ENCODE data around the gene GPR152. TPM values are rescaled to one million over a fixed set of nuclear protein-coding genes. Genes with fewer than 3 reads are reported as not detected.
A peak's percentile ranks its signal among the peaks of the same experiment; 100 is the strongest.

The GPR152 gene
- total RNA-seq, 1 experiment from 2014 or later = not detected

GRCh38 chr11:67453816-67454732 lies 1.5 kb upstream of the GPR152 start:
- no peak overlapping the region for H2BK15ac ChIP-seq (ENCODE audit: low read depth, low read length)
- H2BK120ac ChIP-seq (ENCODE audit: low read depth, low read length, poor library complexity, severe bottlenecking) = no peak overlapping the region
- no peak overlapping the region for H3K4me2 ChIP-seq (ENCODE audit: insufficient read depth, insufficient read length, low read length)
- no peak overlapping the region for H3K27ac ChIP-seq (ENCODE audit: insufficient read length, low read depth, low read length)
- no peak overlapping the region for H3K4ac ChIP-seq (ENCODE audit: low read depth, low read length)
- H3K79me2 ChIP-seq (ENCODE audit: insufficient read depth, low read length) = no peaks in the 10 kb centered on the region
- H3K18ac ChIP-seq (ENCODE audit: insufficient read length, low read depth, low read length) = no peak overlapping the region
- Mint-ChIP-seq H3K27ac (peak overlapping the region in 1 of 3 experiments; percentile 72; a peak in 1 of 7 replicates), H3K27me3 (ENCODE audit: low read depth) (peaks cover 14% of the 10 kb centered on the region), H3K4me1 (0 out of 4 replicates have a peak, but pooled peaks cover 0 to 4% of the 10 kb centered on the region in 2 experiments), H3K4me3 (no peak overlapping the region), H3K9me3 (no peaks in the 10 kb centered on the region; a peak in 1 of 5 replicates), H3K36me3 (ENCODE audit: insufficient read depth in 1 of 3, low read depth in 3 of 3) (no peaks in the 10 kb centered on the region; a peak in 1 of 7 replicates)
- no peak overlapping the region for H3K14ac ChIP-seq (ENCODE audit: insufficient read depth, low read length)
- H4K8ac ChIP-seq (replicated peaks; ENCODE audit: insufficient read length, low read depth, low read length) = no peak overlapping the region
- H3K4me1 ChIP-seq (ENCODE audit: insufficient read depth, low read length) = no peaks in the 10 kb centered on the region
- no peak overlapping the region for H2AK5ac ChIP-seq (ENCODE audit: insufficient read length, low read length)
- H3K79me1 ChIP-seq (ENCODE audit: insufficient read depth, low read depth, low read length, poor library complexity, severe bottlenecking) = no peaks in the 10 kb centered on the region
- no peaks in the 10 kb centered on the region for H3K27me3 ChIP-seq (ENCODE audit: insufficient read depth, low read length)
- no peak overlapping the region for H2AFZ ChIP-seq (ENCODE audit: low read length)
- H3K56ac ChIP-seq (ENCODE audit: insufficient read length, low read depth, low read length) = no peak overlapping the region
- no peak overlapping the region for H2BK20ac ChIP-seq (ENCODE audit: low read depth, low read length, poor library complexity, severe bottlenecking)
- no peaks in the 10 kb centered on the region for H3K9me3 ChIP-seq (ENCODE audit: control insufficient read depth, low read depth, low read length)
- peaks cover 5% of the 10 kb centered on the region for H3K23me2 ChIP-seq (ENCODE audit: insufficient read length, low read depth, low read length, poor library complexity, severe bottlenecking)
- DNase-seq = no peak
- H4K91ac ChIP-seq (ENCODE audit: insufficient read length, low read depth, low read length) = no peak overlapping the region
- H4K20me1 ChIP-seq (ENCODE audit: control insufficient read depth, insufficient read depth, insufficient read length) = no peaks in the 10 kb centered on the region
- no CpG with 5 or more reads among the region's 21 CpGs for WGBS (ENCODE audit: extremely low coverage, insufficient read length, low lambda C conversion rate)
- H3T11ph ChIP-seq (ENCODE audit: low read length) = no peak overlapping the region
- H3K23ac ChIP-seq (ENCODE audit: insufficient read length, low read depth, low read length) = no peak overlapping the region
- no peak overlapping the region for H2BK12ac ChIP-seq (ENCODE audit: insufficient read length, low read depth, low read length)
- no peak overlapping the region for H4K5ac ChIP-seq (ENCODE audit: insufficient read length, low read depth, low read length)
- no peak for TF ChIP-seq CTCF (conservative IDR thresholded peaks at IDR 0.05)
- H2BK5ac ChIP-seq (ENCODE audit: insufficient read length, low read length) = no peak overlapping the region
- no peak overlapping the region for H3K9ac ChIP-seq (ENCODE audit: extremely low read depth, insufficient read length, low read length)
